Measurements from ENCODE around the gene SIRPD. TPM values are rescaled to one million over a fixed set of nuclear protein-coding genes. Genes with fewer than 3 reads are reported as not detected.

SIRPD gene
- total RNA-seq, 2 donors from 2014 or later = not detected

DNA sequence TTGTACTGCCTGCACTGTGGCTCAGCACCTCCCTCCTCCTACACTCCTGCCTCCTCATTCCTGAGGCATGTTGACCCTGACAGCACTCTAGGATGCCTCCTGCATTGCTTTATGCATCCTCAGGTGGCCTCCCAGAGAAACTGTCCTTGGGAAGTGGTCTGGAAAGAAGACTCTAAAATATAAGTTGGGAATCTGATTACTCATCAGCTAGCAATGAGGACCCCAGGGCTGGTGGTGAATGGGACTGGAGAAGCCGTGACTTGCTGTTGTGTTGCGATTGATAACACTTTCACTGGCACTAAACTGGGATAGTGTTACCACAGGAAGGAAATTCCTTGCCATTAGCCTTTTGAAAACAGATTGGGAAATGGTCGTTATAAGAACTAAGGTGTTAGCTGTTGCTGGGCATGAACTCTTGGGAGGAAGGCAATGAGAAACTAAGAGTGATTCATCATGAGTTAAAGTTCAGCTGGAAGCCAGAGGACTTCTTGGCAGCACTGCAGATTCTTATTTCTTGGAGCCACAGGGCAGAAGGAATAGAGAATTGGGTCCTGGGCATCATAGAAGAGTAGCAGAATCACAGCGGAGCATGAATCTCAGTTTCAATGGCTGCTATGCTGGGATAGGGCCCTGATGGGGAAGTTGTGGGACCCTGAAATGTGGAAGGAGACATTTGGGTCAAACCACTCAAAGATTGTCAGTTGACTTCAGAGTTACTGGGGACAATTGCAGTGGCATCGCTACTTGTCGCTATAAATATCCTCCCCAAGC is 10.1 kb upstream of the SIRPD start:
- H3K9me3 ChIP-seq (ENCODE audit: control insufficient read depth, low read length, poor library complexity, severe bottlenecking) = no peaks in the 10 kb centered on the region
- DNase-seq = no peak
- H3K4me3 Mint-ChIP-seq = no peak overlapping the region
- H3K27me3 Mint-ChIP-seq = no peaks in the 10 kb centered on the region
- H3K27ac Mint-ChIP-seq = no peak overlapping the region
- H3K4me1 Mint-ChIP-seq = no peaks in the 10 kb centered on the region
- ATAC-seq = no peak
- H3K36me3 Mint-ChIP-seq (ENCODE audit: low read depth) = peaks cover 6% of the 10 kb centered on the region

DNA sequence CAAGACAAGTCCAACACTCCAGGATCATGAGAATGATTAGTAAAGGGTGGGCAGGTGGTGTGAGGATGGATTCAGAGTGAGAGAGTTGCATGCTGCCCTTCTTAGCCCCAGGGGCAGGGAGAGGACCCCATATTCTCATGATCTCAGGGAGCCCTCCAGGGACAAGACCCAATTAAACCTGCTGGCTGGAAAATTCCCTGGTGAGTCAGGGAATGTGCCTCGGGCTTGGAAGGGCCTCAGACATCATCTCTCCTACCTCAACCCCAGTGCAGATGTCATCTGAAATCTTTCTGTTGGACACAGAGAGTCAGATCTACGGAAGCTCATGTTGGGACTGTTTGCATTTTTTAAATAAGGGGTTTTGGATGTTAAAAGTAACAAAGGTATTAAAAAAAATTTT is 9.2 kb upstream of the SIRPD start:
- no peaks in the 10 kb centered on the region for H3K4me1 Mint-ChIP-seq
- H3K27me3 Mint-ChIP-seq = no peaks in the 10 kb centered on the region
- H3K36me3 Mint-ChIP-seq (ENCODE audit: low read depth) = peaks cover 6% of the 10 kb centered on the region
- ATAC-seq = no peak
- no peak for DNase-seq
- no peaks in the 10 kb centered on the region for H3K9me3 ChIP-seq (ENCODE audit: control insufficient read depth, low read length, poor library complexity, severe bottlenecking)
- H3K27ac Mint-ChIP-seq = no peak overlapping the region
- H3K4me3 Mint-ChIP-seq = no peak overlapping the region

DNA sequence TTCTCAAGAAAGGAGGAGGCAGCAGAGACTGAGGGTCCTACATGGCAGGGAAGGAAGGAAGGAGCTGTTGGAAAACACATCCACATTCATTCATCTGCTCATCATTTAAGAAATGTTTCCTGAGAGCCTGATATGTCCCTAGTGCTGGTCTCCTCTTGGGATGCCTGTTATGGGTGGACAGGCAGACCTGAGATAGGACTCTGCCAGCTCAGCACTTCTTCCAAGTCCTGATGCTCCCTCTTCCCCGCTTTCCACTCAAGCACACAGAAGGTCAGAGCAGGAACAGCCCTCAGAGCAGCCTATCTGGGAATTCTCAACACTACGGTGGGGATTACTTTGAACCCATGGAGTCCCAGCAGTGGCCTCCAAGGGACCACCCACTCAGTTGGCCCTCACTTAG is 8.0 kb upstream of the SIRPD start:
- Mint-ChIP-seq H3K27me3 (no peaks in the 10 kb centered on the region), H3K4me3 (no peak overlapping the region), H3K27ac (no peak overlapping the region), H3K4me1 (no peaks in the 10 kb centered on the region), H3K36me3 (ENCODE audit: low read depth) (peaks cover 6% of the 10 kb centered on the region)
- no peak for ATAC-seq
- no peak for DNase-seq
- H3K9me3 ChIP-seq (ENCODE audit: control insufficient read depth, low read length, poor library complexity, severe bottlenecking) = no peaks in the 10 kb centered on the region

DNA sequence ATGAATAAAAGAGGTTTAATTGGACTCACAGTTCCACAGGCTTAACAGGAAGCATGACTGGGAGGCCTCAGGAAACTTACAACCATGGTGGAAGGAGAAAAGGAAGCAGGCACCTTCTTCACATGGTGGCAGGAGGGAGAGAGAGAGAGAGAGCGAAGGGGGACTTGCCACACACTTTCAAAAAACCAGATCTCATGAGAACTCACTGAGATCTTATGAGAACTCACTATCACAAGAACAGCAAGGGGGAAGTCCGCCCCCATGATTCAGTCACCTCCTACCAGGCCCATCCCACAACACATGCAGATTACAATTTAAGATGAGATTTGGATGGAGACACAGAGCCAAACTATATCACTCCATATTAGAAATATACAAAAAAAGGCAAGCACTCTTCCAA is 6.1 kb upstream of the SIRPD start:
- Mint-ChIP-seq H3K36me3 (ENCODE audit: low read depth) (peaks cover 6% of the 10 kb centered on the region), H3K4me1 (no peaks in the 10 kb centered on the region), H3K27ac (no peak overlapping the region), H3K4me3 (no peak overlapping the region), H3K27me3 (no peaks in the 10 kb centered on the region)
- ATAC-seq (no peak), DNase-seq (no peak)
- no peaks in the 10 kb centered on the region for H3K9me3 ChIP-seq (ENCODE audit: control insufficient read depth, low read length, poor library complexity, severe bottlenecking)

DNA sequence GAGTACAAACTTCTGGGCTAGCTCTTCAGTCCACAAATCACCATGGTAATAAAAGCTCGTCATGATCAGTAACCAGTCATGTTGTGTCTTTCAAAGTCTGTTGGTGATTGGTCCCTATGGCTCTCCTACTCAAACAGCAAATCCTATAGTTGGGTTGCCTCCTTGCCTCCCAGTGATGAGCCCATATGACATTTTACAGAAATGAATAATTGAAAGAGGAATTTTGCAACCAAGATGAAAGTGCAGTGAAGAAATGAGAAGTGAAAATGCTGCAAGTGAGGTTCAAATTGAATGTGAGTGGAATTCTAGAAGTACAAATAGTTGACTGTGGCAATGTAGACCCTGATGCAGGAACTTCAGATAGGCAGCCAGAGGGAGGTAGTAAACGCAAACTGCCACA is 5.1 kb upstream of the SIRPD start:
- DNase-seq = no peak
- H3K36me3 Mint-ChIP-seq (ENCODE audit: low read depth) = peaks cover 6% of the 10 kb centered on the region

DNA sequence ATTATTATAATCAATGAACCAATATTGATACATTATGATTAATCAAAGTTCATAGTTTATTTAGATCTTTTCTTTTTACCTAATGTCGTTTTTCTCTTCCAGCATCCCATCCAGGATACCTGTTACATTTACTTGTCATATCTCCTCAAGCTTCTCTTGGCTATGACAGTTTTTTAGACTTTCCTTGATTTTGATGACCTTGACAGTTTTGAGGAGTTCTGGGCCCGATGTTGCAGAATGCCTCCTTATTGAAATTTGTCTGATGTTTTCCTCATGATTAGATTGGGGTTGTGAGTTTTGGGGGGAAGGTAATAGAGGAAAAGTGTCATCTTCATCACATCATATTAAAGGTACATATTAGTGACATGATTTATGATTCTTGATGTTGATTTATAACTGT is 3.8 kb upstream of the SIRPD start:
- H3K36me3 Mint-ChIP-seq (ENCODE audit: low read depth) = peaks cover 6% of the 10 kb centered on the region
- no peak overlapping the region for H3K4me3 Mint-ChIP-seq

More for the DNA sequence above, 5.1 kb upstream of the SIRPD start:
- H3K9me3 ChIP-seq (ENCODE audit: control insufficient read depth, low read length, poor library complexity, severe bottlenecking) = no peaks in the 10 kb centered on the region
- Mint-ChIP-seq H3K27me3 (no peaks in the 10 kb centered on the region), H3K27ac (no peak overlapping the region), H3K4me1 (no peaks in the 10 kb centered on the region), H3K4me3 (no peak overlapping the region)
- ATAC-seq = no peak

DNA sequence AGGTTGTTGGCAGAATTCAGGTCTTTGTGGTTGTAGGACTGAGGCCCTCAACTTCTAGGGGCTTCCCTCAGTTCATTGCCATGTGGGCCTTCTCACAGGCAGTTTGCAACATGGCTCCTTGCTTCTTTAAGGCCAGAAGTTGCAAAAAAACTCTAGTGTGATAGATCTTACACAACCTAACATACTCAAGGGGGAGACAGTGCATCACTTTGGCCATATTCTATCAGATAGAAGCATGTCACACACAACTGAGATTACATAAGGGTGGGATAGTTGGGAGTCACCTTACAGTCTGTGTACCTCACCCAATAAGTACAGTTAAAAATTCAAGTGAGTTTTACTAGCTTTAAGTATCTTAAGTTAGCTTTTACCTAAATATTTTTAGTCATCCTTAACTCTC is 1.6 kb downstream of the SIRPD start:
- peaks cover 3% of the 10 kb centered on the region for H3K9me3 ChIP-seq (ENCODE audit: control insufficient read depth, low read length, poor library complexity, severe bottlenecking)
- peaks cover 4% of the 10 kb centered on the region for H3K4me1 Mint-ChIP-seq
- DNase-seq = no peak
- H3K4me3 Mint-ChIP-seq = no peak overlapping the region
- no peak overlapping the region for H3K27ac Mint-ChIP-seq
- H3K36me3 Mint-ChIP-seq (ENCODE audit: low read depth) = peaks cover 3% of the 10 kb centered on the region
- peak; percentile 36 for ATAC-seq
- peaks cover 7% of the 10 kb centered on the region for H3K27me3 Mint-ChIP-seq

More for the DNA sequence above, 3.8 kb upstream of the SIRPD start:
- DNase-seq = no peak
- no peaks in the 10 kb centered on the region for H3K9me3 ChIP-seq (ENCODE audit: control insufficient read depth, low read length, poor library complexity, severe bottlenecking)
- Mint-ChIP-seq H3K27me3 (no peaks in the 10 kb centered on the region), H3K27ac (no peak overlapping the region), H3K4me1 (peaks cover 2% of the 10 kb centered on the region)
- no peak for ATAC-seq

DNA sequence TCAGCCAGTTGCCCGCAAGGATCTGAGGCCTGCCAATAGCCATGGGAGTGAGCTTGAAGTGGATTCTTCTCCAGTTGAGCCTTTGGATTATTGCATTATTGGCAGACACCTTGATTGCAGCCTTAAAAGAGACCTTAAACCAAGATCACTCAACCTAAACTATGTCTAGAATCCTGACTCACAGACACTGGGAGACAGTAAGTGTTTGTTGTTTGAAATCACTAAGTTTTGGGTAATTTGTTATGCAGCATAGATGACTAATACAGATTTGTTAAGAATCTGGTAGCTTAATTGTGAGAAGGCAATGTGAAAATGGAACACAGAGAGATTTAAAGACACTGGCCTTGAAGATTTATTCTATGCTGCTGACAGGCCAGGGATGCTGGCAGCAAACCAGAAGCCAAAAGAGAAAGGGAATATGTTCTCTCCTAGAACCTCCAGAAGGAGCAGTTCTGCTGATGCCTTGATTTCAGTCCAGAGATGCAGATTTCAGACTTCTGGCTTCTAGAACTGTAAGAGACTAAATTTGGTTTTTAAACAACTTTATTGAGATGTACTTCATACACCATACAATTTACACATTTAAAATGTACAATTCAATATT is 17.6 kb downstream of the SIRPD start:
- no peaks in the 10 kb centered on the region for H3K36me3 Mint-ChIP-seq (ENCODE audit: low read depth)
- ATAC-seq = no peak
- no peak overlapping the region for H3K4me3 Mint-ChIP-seq
- H3K4me1 Mint-ChIP-seq = peaks cover 5% of the 10 kb centered on the region
- no peak for DNase-seq
- no peak overlapping the region for H3K27ac Mint-ChIP-seq
- H3K27me3 Mint-ChIP-seq = no peaks in the 10 kb centered on the region
- no peaks in the 10 kb centered on the region for H3K9me3 ChIP-seq (ENCODE audit: control insufficient read depth, low read length, poor library complexity, severe bottlenecking)

DNA sequence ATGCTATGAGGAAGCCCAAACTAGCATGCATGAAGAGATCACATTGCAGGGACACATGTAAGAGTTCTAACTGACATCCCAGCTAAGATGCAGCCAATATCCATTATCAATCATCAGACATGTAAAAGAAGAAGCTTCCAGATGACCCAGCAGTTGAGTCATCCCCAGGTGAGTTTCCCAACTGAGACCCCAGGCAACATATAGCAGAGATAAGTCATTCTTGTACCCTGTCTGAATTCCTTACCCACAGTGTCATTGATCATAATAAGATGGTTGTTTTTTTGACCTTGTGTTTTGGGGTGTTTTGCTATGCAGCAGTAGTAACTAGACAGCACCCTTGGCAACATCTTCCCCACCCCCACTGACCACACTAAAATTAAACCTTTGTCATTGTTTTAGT is 18.9 kb downstream of the SIRPD start:
- Mint-ChIP-seq H3K27ac (no peak overlapping the region), H3K27me3 (no peaks in the 10 kb centered on the region), H3K36me3 (ENCODE audit: low read depth) (no peaks in the 10 kb centered on the region), H3K4me1 (peaks cover 5% of the 10 kb centered on the region), H3K4me3 (no peak overlapping the region)
- no peaks in the 10 kb centered on the region for H3K9me3 ChIP-seq (ENCODE audit: control insufficient read depth, low read length, poor library complexity, severe bottlenecking)
- ATAC-seq (no peak), DNase-seq (no peak)

DNA sequence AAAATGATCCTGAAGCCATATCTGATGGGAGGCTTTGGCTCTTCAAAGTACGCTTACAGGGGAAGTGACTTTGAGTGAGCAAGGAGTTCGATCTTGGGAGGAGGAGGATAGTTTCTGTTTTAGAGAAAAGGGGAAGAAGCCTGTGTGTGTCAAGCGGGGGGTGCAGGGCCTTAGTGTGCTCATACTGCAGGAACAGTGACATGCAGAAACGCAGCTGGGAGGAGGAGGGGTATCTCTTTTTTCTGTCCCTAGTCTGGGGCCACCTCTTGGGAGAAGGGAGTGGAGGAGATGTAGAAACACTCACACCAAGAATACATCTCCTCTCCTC is 19.8 kb downstream of the SIRPD start:
- Mint-ChIP-seq H3K4me3 (no peak overlapping the region), H3K36me3 (ENCODE audit: low read depth) (no peaks in the 10 kb centered on the region), H3K4me1 (peaks cover 5% of the 10 kb centered on the region), H3K27me3 (no peaks in the 10 kb centered on the region), H3K27ac (peak overlapping the region; percentile 10)
- DNase-seq = no peak
- ATAC-seq = peak; percentile 42
- H3K9me3 ChIP-seq (ENCODE audit: control insufficient read depth, low read length, poor library complexity, severe bottlenecking) = no peaks in the 10 kb centered on the region

DNA sequence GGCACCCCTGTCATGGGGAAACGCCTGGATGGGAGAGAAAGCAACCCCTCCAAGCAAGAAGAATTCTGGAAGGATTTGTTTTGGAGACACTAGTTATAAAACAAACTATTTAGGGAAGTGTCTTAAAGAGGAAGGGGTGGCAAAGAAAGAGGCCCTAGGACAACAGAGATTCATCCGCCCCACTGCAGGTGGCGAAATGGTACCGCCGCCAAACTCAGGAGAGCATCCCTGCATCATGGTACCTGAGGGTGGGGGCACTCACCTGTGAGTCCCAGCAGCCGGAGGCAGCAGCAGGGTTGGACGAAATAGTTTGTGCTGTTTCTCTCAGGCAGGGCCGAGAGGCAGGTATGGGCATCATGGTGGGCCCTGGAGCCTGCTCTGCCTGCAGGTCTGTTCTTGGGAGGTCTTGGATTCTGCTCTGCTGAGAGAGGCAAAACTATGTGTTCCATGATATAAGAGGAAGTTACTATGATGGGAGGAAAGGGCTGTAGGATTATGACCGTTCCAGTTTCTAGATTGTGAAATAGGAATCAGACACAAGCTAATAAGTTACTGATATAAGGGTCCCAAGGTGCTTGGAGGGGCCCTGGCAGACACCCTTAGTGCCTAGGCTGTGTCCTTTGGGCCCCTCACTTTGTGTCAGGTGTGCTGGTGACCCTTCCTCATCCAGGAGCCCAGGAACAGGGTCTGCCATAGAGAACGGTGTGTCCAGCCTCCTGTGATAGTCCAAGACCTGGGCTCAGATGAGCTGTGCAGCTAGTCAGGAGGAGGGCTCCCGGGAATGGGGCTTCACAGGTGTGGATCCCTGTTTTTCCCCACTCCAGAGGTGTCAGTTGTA is 20.4 kb downstream of the SIRPD start:
- no peaks in the 10 kb centered on the region for H3K27me3 Mint-ChIP-seq
- no peak for DNase-seq
- H3K36me3 Mint-ChIP-seq (ENCODE audit: low read depth) = no peaks in the 10 kb centered on the region
- peak overlapping the region; percentile 66 for H3K4me3 Mint-ChIP-seq
- peak overlapping the region; percentile 10 for H3K27ac Mint-ChIP-seq
- peaks cover 5% of the 10 kb centered on the region for H3K4me1 Mint-ChIP-seq
- ATAC-seq = no peak
- no peaks in the 10 kb centered on the region for H3K9me3 ChIP-seq (ENCODE audit: control insufficient read depth, low read length, poor library complexity, severe bottlenecking)

DNA sequence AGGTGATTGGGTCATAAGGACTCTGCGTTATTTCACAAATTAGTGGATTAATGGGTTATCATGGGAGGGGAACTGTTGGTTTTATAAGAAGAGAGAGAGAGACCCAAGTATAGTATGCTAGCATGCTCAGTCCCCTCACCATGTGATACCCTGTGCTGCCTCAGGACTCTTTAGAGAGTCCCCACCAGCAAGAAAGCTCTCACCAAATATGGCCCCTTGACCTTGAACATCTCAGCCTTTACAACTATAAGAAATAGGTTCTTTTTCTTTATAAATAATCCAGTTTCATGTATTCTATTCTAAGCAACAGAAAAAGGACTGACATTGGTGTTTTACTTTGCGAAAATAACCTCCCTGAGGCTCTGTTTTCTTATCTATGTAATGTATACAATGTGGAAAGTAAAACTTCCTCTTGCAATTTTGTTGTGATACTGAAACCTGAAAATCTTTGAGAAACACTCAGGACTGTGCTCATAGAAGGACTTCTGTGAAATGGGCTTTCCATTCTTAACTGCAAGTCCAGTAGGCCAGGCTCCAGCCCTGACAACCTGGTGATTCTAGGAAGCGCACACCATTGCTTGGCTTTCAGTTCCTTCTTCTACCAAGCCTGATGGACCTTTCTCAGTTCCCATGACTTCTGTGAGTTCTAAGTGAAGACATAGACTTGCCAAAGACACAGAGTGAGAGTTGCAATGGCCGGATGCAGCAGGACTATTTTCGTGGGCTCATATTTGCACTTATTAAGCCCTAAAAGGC is 21.9 kb downstream of the SIRPD start:
- DNase-seq (no peak), ATAC-seq (no peak)
- no peaks in the 10 kb centered on the region for H3K27me3 Mint-ChIP-seq
- no peak overlapping the region for H3K4me3 Mint-ChIP-seq
- H3K4me1 Mint-ChIP-seq = peaks cover 5% of the 10 kb centered on the region
- H3K36me3 Mint-ChIP-seq (ENCODE audit: low read depth) = no peaks in the 10 kb centered on the region
- H3K27ac Mint-ChIP-seq = no peak overlapping the region
- H3K9me3 ChIP-seq (ENCODE audit: control insufficient read depth, low read length, poor library complexity, severe bottlenecking) = no peaks in the 10 kb centered on the region

DNA sequence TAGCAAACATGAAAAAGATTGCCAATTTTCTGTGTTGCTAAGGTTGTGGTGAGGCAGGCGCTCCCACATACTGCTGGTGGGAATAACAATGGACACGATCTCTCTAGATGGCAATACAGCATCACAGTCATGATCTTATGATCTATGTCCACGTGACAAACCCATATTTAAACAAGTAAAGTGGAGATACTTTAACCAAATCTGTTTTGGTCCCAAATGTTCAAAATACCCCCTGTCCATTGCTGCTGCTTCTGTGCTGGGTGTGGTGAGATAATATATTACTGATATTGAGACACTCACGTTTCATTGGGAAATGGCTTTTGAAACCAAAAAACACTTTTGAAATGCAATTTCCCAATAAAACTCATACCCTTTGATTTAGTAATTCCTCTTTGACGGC is 23.0 kb downstream of the SIRPD start:
- Mint-ChIP-seq H3K4me1 (peaks cover 5% of the 10 kb centered on the region), H3K27ac (no peak overlapping the region), H3K27me3 (peaks cover 7% of the 10 kb centered on the region), H3K4me3 (no peak overlapping the region), H3K36me3 (ENCODE audit: low read depth) (no peaks in the 10 kb centered on the region)
- ATAC-seq = no peak
- H3K9me3 ChIP-seq (ENCODE audit: control insufficient read depth, low read length, poor library complexity, severe bottlenecking) = no peaks in the 10 kb centered on the region
- DNase-seq = no peak

Measured in T-helper 17 cell (primary cell).